OCI-LY7 (cell line): Measurements from ENCODE around the gene CTNND2. TPM values are rescaled to one million over a fixed set of nuclear protein-coding genes. Genes with fewer than 3 reads are reported as not detected.

ENCODE experiments used
- BruUV-seq: library from RNA; stranded (reverse); fragments of 400-500 nt; replicated peaks from 2 replicates; lab custom pipeline; 2021; lab: Mats Ljungman, UMichigan
- CTCF ChIA-PET: fragments of 300-600 bp; sonication (Branson Sonifier 250); formaldehyde crosslinking; loops from one replicate; lab custom pipeline; 2022; ENCODE audit warnings: antibody characterized with exemption; ENCODE audit not compliant: unreplicated experiment; lab: Charles Lee
- POLR2A ChIA-PET: fragments of 300-600 bp; sonication (Branson Sonifier 250); formaldehyde crosslinking; loops from one replicate; lab custom pipeline; 2022; ENCODE audit warnings: antibody characterized with exemption; lab: Charles Lee
- DNase-seq: peaks from one replicate; pipeline ENCODE4 v3.0.0-alpha.2; 2015; ENCODE audit warnings: low spot score
- H2AFZ ChIP-seq: fragments of 200-600 bp; sonication (generic), shearing (Covaris generic); 2 replicates; pipeline ENCODE4 v1.6.1; 2014; ENCODE audit warnings: mild to moderate bottlenecking, antibody characterized with exemption, low read length, moderate library complexity
- H3K27ac ChIP-seq: fragments of 200-600 bp; sonication (generic); 2 replicates; pipeline ENCODE4 v1.5.1; 2014; ENCODE audit warnings: mixed run types, low read depth, mild to moderate bottlenecking, moderate library complexity, low read length, inconsistent platforms; ENCODE audit not compliant: poor library complexity, severe bottlenecking
- H3K36me3 ChIP-seq: fragments of 200-600 bp; sonication (generic); 2 replicates; pipeline ENCODE4 v1.6.1; 2014; ENCODE audit warnings: mild to moderate bottlenecking, antibody characterized with exemption, low read length, moderate library complexity, mixed read lengths; ENCODE audit not compliant: insufficient read depth
- H3K4me1 ChIP-seq: fragments of 200-600 bp; sonication (generic); 2 replicates; pipeline ENCODE4 v1.5.1; 2014; ENCODE audit warnings: mild to moderate bottlenecking, low read length; ENCODE audit not compliant: insufficient read depth, poor library complexity, severe bottlenecking
- H3K4me2 ChIP-seq: fragments of 200-600 bp; sonication (generic); 2 replicates; pipeline ENCODE4 v1.6.1; 2014; ENCODE audit warnings: mild to moderate bottlenecking, low read length
- H3K4me3 ChIP-seq: fragments of 200-600 bp; sonication (generic); 2 replicates; pipeline ENCODE4 v1.5.1; 2014; ENCODE audit warnings: mild to moderate bottlenecking, low read depth, low read length; ENCODE audit not compliant: poor library complexity, severe bottlenecking
- H3K79me2 ChIP-seq: fragments of 200-600 bp; sonication (generic); 2 replicates; pipeline ENCODE4 v1.6.1; 2016; ENCODE audit warnings: low read depth, mild to moderate bottlenecking, low read length, moderate library complexity, mixed read lengths; ENCODE audit not compliant: insufficient read depth
- H3K9me2 ChIP-seq: fragments of 200-600 bp; sonication (generic); 2 replicates; pipeline ENCODE4 v1.6.1; 2016; ENCODE audit warnings: mild to moderate bottlenecking, low read length, mixed read lengths; ENCODE audit not compliant: insufficient read depth
- H3K9me3 ChIP-seq: fragments of 200-600 bp; sonication (generic); 2 replicates; pipeline ENCODE4 v1.6.1; 2014; ENCODE audit warnings: mild to moderate bottlenecking, mixed run types, low read length, mixed read lengths
- H4K20me1 ChIP-seq: fragments of 200-600 bp; sonication (generic); 2 replicates; pipeline ENCODE4 v1.6.1; 2014; ENCODE audit warnings: mild to moderate bottlenecking, antibody characterized with exemption, low read length, moderate library complexity, mixed read lengths; ENCODE audit not compliant: insufficient read depth
- CTCF ChIP-seq: fragments of 200-600 bp; sonication (generic); conservative IDR thresholded peaks from 2 replicates; pipeline ENCODE4 v1.5.1; 2014; ENCODE audit warnings: mild to moderate bottlenecking, antibody characterized with exemption, low read length, moderate library complexity, mixed read lengths
- EZH2phosphoT487 ChIP-seq: fragments of 200-600 bp; sonication (generic); IDR thresholded peaks from 2 replicates; pipeline ENCODE4 v1.6.1; 2018; ENCODE audit warnings: low read depth, borderline replicate concordance, mild to moderate bottlenecking, mixed run types, antibody characterized with exemption, low read length, moderate library complexity, mixed read lengths
- intact Hi-C: fragments of 100-400 bp; cut with micrococcal nuclease; formaldehyde crosslinking; loops from one replicate; pipeline ENCODE4 v1.10.0; 2022; ENCODE audit not compliant: unreplicated experiment
- total RNA-seq, 2 experiments: library from RNA; depleted of rRNA in 1 of 2; stranded (reverse); fragments of >200 nt in 1 of 2; shearing (Covaris generic) in 1 of 2; gene quantifications; 2 replicates each; pipeline ENCODE4 v1.2.3, GENCODE V29; 2014 to 2022

The CTNND2 gene
- total RNA-seq, 2 experiments from 2014 or later: not detected

GRCh38 chr5:10999714-11000113, 904.5 kb downstream of the CTNND2 start:
- no TSS peak for BruUV-seq
- ChIA-PET CTCF (interaction anchor here (0.6 kb wide), 1 partner anchor 10 kb away, joined by 3 read pairs; no protein-coding TSS in a partner anchor), POLR2A (no interaction called here)
- no peaks in the 10 kb centered on the region for H3K9me2 ChIP-seq
- H3K9me3 ChIP-seq: no peaks in the 10 kb centered on the region
- intact Hi-C loops: no loop called here
- H3K36me3 ChIP-seq: no peaks in the 10 kb centered on the region
- no peak overlapping the region for H2AFZ ChIP-seq
- TF ChIP-seq CTCF (no peak), EZH2phosphoT487 (no peak)
- H4K20me1 ChIP-seq: no peaks in the 10 kb centered on the region
- no peaks in the 10 kb centered on the region for H3K79me2 ChIP-seq
- no peak overlapping the region for H3K4me3 ChIP-seq
- H3K4me1 ChIP-seq: no peaks in the 10 kb centered on the region
- DNase-seq: no peak
- H3K4me2 ChIP-seq: no peak overlapping the region
- H3K27ac ChIP-seq: no peak overlapping the region

GRCh38 chr5:10995891-10996290, 908.4 kb downstream of the CTNND2 start:
- intact Hi-C loops: no loop called here
- Histone ChIP-seq H3K36me3 (no peaks in the 10 kb centered on the region), H3K9me2 (no peaks in the 10 kb centered on the region), H3K4me2 (no peak overlapping the region), H3K4me3 (no peak overlapping the region), H3K27ac (no peak overlapping the region), H3K79me2 (no peaks in the 10 kb centered on the region), H2AFZ (no peak overlapping the region), H3K4me1 (no peaks in the 10 kb centered on the region), H3K9me3 (no peaks in the 10 kb centered on the region), H4K20me1 (no peaks in the 10 kb centered on the region)
- POLR2A ChIA-PET: no interaction called here
- BruUV-seq: no TSS peak
- CTCF ChIA-PET: interaction anchor here (0.6 kb wide), 1 partner anchor 1461 kb away, joined by 4 read pairs; no protein-coding TSS in a partner anchor
- TF ChIP-seq CTCF (no peak), EZH2phosphoT487 (no peak)
- DNase-seq: no peak

GRCh38 chr5:10994091-10994986, 909.9 kb downstream of the CTNND2 start:
- H3K4me2 ChIP-seq: no peak overlapping the region
- POLR2A ChIA-PET: no interaction called here

More at GRCh38 chr5:10994091-10994986, 909.9 kb downstream of the CTNND2 start:
- Histone ChIP-seq H3K4me3 (no peak overlapping the region), H4K20me1 (no peaks in the 10 kb centered on the region), H3K36me3 (no peaks in the 10 kb centered on the region), H2AFZ (no peak overlapping the region), H3K79me2 (no peaks in the 10 kb centered on the region), H3K9me2 (no peaks in the 10 kb centered on the region), H3K9me3 (no peaks in the 10 kb centered on the region), H3K27ac (no peak overlapping the region), H3K4me1 (no peaks in the 10 kb centered on the region)
- intact Hi-C loops: no loop called here
- BruUV-seq: no TSS peak
- TF ChIP-seq CTCF (no peak), EZH2phosphoT487 (no peak)
- CTCF ChIA-PET: no interaction called here
- DNase-seq: no peak
